Measurements from ENCODE around the gene LSR. TPM values are rescaled to one million over a fixed set of nuclear protein-coding genes. Genes with fewer than 3 reads are reported as not detected.
A peak's percentile ranks its signal among the peaks of the same experiment; 100 is the strongest.

LSR gene
- total and polyA plus RNA-seq, 2 donors from 2014 or later: 37.9 to 87.2 TPM

GRCh38 chr19:35274323-35274722 is 25.5 kb downstream of the LSR start:
- Histone ChIP-seq H3K9ac (ENCODE audit: low read length in 3 of 3) (no peak overlapping the region), H3K27ac (ENCODE audit: low read depth in 2 of 2, low read length in 2 of 2) (no peak overlapping the region), H3K4me3 (ENCODE audit: low read length in 3 of 3) (no peak overlapping the region), H3K36me3 (ENCODE audit: control insufficient read depth in 2 of 3, insufficient read depth in 3 of 3, low read length in 3 of 3) (peaks cover 9 to 29% (median 19%) of the 10 kb centered on the region in 3 donors), H3K9me3 (ENCODE audit: control insufficient read depth in 2 of 3, insufficient read depth in 1 of 3, low read length in 3 of 3) (no peaks in the 10 kb centered on the region), H3K27me3 (ENCODE audit: control insufficient read depth, insufficient read depth, low read length) (no peaks in the 10 kb centered on the region), H3K4me1 (ENCODE audit: control insufficient read depth in 2 of 3, insufficient read depth in 2 of 3, low read depth in 1 of 3, low read length in 3 of 3) (peaks cover 0 to 10% (median 6%) of the 10 kb centered on the region in 3 donors)
- TF ChIP-seq, protein P1, sequence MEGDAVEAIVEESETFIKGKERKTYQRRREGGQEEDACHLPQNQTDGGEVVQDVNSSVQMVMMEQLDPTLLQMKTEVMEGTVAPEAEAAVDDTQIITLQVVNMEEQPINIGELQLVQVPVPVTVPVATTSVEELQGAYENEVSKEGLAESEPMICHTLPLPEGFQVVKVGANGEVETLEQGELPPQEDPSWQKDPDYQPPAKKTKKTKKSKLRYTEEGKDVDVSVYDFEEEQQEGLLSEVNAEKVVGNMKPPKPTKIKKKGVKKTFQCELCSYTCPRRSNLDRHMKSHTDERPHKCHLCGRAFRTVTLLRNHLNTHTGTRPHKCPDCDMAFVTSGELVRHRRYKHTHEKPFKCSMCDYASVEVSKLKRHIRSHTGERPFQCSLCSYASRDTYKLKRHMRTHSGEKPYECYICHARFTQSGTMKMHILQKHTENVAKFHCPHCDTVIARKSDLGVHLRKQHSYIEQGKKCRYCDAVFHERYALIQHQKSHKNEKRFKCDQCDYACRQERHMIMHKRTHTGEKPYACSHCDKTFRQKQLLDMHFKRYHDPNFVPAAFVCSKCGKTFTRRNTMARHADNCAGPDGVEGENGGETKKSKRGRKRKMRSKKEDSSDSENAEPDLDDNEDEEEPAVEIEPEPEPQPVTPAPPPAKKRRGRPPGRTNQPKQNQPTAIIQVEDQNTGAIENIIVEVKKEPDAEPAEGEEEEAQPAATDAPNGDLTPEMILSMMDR (IDR thresholded peaks at IDR 0.05; ENCODE audit: borderline replicate concordance, extremely low read depth, insufficient read depth): no peak
- FAIRE-seq (no peak), DNase-seq (no peak)
- intact Hi-C loops (cut with DNase I): no loop called here

- Histone ChIP-seq H3K9ac (ENCODE audit: low read length in 3 of 3) (no peak overlapping the region), H3K36me3 (ENCODE audit: control insufficient read depth in 2 of 3, insufficient read depth in 3 of 3, low read length in 3 of 3) (peaks cover 5 to 16% (median 11%) of the 10 kb centered on the region in 3 donors), H3K27me3 (ENCODE audit: control insufficient read depth, insufficient read depth, low read length) (no peaks in the 10 kb centered on the region), H3K4me3 (ENCODE audit: low read length in 3 of 3) (no peak overlapping the region), H3K4me1 (ENCODE audit: control insufficient read depth in 2 of 3, insufficient read depth in 2 of 3, low read depth in 1 of 3, low read length in 3 of 3) (peaks cover 0 to 2% (median 0%) of the 10 kb centered on the region in 3 donors), H3K27ac (ENCODE audit: low read depth in 2 of 2, low read length in 2 of 2) (no peak overlapping the region), H3K9me3 (ENCODE audit: control insufficient read depth in 2 of 3, insufficient read depth in 1 of 3, low read length in 3 of 3) (no peaks in the 10 kb centered on the region)
- no peak for FAIRE-seq
- TF ChIP-seq, protein P1 (IDR thresholded peaks at IDR 0.05; ENCODE audit: borderline replicate concordance, extremely low read depth, insufficient read depth): no peak
- DNase-seq: peak in 1 of 5 donors; percentile 69
- intact Hi-C loops (cut with DNase I): no loop called here
Observed at GRCh38 chr19:35276706-35277281, 28.0 kb downstream of the LSR start.

DNA sequence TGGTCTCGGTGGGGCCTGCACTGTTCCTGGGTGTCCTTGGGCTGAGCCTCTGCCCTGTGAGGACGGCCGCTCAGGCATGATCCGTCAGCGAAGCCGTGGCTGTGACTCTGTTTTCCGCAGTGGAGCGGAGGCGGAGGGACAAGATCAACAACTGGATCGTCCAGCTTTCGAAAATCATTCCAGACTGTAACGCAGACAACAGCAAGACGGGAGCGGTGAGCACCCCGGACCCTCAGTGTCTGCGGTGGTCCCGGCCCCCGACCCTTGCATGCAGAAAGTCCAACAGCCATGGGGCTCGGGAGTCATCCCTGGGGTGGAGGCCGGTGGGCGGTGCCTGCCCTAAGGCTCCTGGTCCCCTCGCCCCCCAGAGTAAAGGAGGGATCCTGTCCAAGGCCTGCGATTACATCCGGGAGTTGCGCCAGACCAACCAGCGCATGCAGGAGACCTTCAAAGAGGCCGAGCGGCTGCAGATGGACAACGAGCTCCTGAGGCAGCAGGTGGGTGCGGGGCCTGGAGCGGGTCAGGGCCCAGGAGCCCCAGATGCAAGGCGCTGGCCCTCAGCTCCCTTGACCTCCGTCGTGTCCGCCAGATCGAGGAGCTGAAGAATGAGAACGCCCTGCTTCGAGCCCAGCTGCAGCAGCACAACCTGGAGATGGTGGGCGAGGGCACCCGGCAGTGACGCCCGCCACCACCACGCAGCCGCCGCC is 29.9 kb downstream of the LSR start:
- intact Hi-C loops (cut with DNase I): no loop called here
- H3K27ac ChIP-seq (ENCODE audit: low read depth in 2 of 2, low read length in 2 of 2): no peak overlapping the region
- H3K4me1 ChIP-seq (ENCODE audit: control insufficient read depth in 2 of 3, insufficient read depth in 2 of 3, low read depth in 1 of 3, low read length in 3 of 3): no peaks in the 10 kb centered on the region
- H3K27me3 ChIP-seq (ENCODE audit: control insufficient read depth, insufficient read depth, low read length): no peaks in the 10 kb centered on the region
- FAIRE-seq (no peak), DNase-seq (peak in 2 of 5 donors; percentile 45 to 71)
- peaks cover 3 to 7% (median 6%) of the 10 kb centered on the region in 3 donors for H3K36me3 ChIP-seq (ENCODE audit: control insufficient read depth in 2 of 3, insufficient read depth in 3 of 3, low read length in 3 of 3)
- H3K9ac ChIP-seq (ENCODE audit: low read length in 3 of 3): no peak overlapping the region
- TF ChIP-seq, protein P1 (IDR thresholded peaks at IDR 0.05; ENCODE audit: borderline replicate concordance, extremely low read depth, insufficient read depth): no peak
- no peak overlapping the region for H3K4me3 ChIP-seq (ENCODE audit: low read length in 3 of 3)
- H3K9me3 ChIP-seq (ENCODE audit: control insufficient read depth in 2 of 3, insufficient read depth in 1 of 3, low read length in 3 of 3): no peaks in the 10 kb centered on the region
